Naive B cell (primary cell): ENCODE data around the gene C2CD3. TPM values are rescaled to one million over a fixed set of nuclear protein-coding genes. Genes with fewer than 3 reads are reported as not detected.
A peak's percentile ranks its signal among the peaks of the same experiment; 100 is the strongest.

Source experiments
- ATAC-seq, 2 donors: fragments of 150-1000 bp; cut with Tn5 transposase; 2 replicates each; pipeline ENCODE4 v1.10.0; 2021; ENCODE audit warnings: low read depth in 2 of 2, mild to moderate bottlenecking in 2 of 2, moderate library complexity in 2 of 2
- DNase-seq: peaks from one replicate; pipeline ENCODE4 v3.0.0; 2022
- H3K27ac Mint-ChIP-seq, 6 donors: one replicate each; pipeline ENCODE4 v1.8.0; 2020 to 2022; ENCODE audit warnings: mild to moderate bottlenecking in 6 of 6, mixed read lengths in 6 of 6, moderate library complexity in 5 of 6, inconsistent platforms in 2 of 6
- H3K27me3 Mint-ChIP-seq, 3 donors: one replicate each; pipeline ENCODE4 v1.8.0; 2021 to 2022; ENCODE audit warnings: mixed read lengths in 3 of 3, mild to moderate bottlenecking in 1 of 3
- H3K36me3 Mint-ChIP-seq, 2 donors: one replicate each; pipeline ENCODE4 v1.8.0; 2020 to 2022; ENCODE audit warnings: mixed read lengths in 2 of 2, inconsistent platforms in 1 of 2, mild to moderate bottlenecking in 1 of 2
- H3K4me1 Mint-ChIP-seq, 3 donors: one replicate each; pipeline ENCODE4 v1.8.0; 2020 to 2022; ENCODE audit warnings: mixed read lengths in 3 of 3, inconsistent platforms in 1 of 3, mild to moderate bottlenecking in 1 of 3, moderate library complexity in 1 of 3
- H3K4me3 Mint-ChIP-seq, 8 donors: one replicate each; pipeline ENCODE4 v1.8.0; 2020 to 2022; ENCODE audit warnings: mild to moderate bottlenecking in 8 of 8, mixed read lengths in 8 of 8, moderate library complexity in 8 of 8, inconsistent platforms in 2 of 8
- H3K9me3 Mint-ChIP-seq, 7 donors: one replicate each; pipeline ENCODE4 v1.8.0; 2020 to 2022; ENCODE audit warnings: mixed read lengths in 7 of 7, mild to moderate bottlenecking in 5 of 7, inconsistent platforms in 2 of 7, moderate library complexity in 1 of 7
- polyA plus RNA-seq, 6 donors: library from polyadenylated mRNA; unstranded; fragments of 300-500 nt; fragmentation: Illumina TruSeq; gene quantifications; one replicate each; pipeline ENCODE4 v1.2.3, GENCODE V29; 2021; ENCODE audit warnings: low read depth in 6 of 6

C2CD3 gene
- polyA plus RNA-seq, 6 donors from 2014 or later: 4.6 to 22.2 (median 9.9) TPM

GRCh38 chr11:74004759-74005615 lies 165.8 kb downstream of the C2CD3 start:
- Mint-ChIP-seq H3K27me3 (no peaks in the 10 kb centered on the region), H3K4me3 (peak overlapping the region in 5 of 8 donors; percentile 6 to 62 (median 41)), H3K36me3 (peaks cover 12 to 18% of the 10 kb centered on the region in 2 donors), H3K4me1 (peaks cover 22 to 47% (median 24%) of the 10 kb centered on the region in 3 donors), H3K27ac (peak overlapping the region in 5 of 6 donors; percentile 54 to 93 (median 71)), H3K9me3 (no peaks in the 10 kb centered on the region)
- ATAC-seq (peak; percentile 99 to 100), DNase-seq (peak; percentile 63)

- no peak for DNase-seq
- H3K27me3 Mint-ChIP-seq: no peaks in the 10 kb centered on the region
- H3K4me1 Mint-ChIP-seq: peaks cover 25 to 50% (median 28%) of the 10 kb centered on the region in 3 donors
Observed at GRCh38 chr11:74004046-74004695, 166.6 kb downstream of the C2CD3 start.

GRCh38 chr11:74002832-74003231 lies 168.0 kb downstream of the C2CD3 start:
- peaks cover 19 to 53% (median 27%) of the 10 kb centered on the region in 3 donors for H3K4me1 Mint-ChIP-seq
- ATAC-seq: no peak
- peak overlapping the region in 1 of 8 donors; percentile 3 for H3K4me3 Mint-ChIP-seq

More at GRCh38 chr11:74004046-74004695, 166.6 kb downstream of the C2CD3 start:
- Mint-ChIP-seq H3K4me3 (peak overlapping the region in 2 of 8 donors; percentile 25 to 77), H3K9me3 (no peaks in the 10 kb centered on the region), H3K27ac (peak overlapping the region in 3 of 6 donors; percentile 70 to 99 (median 80)), H3K36me3 (peaks cover 12 to 18% of the 10 kb centered on the region in 2 donors)
- no peak for ATAC-seq

GRCh38 chr11:74001822-74002286 lies 168.9 kb downstream of the C2CD3 start:
- DNase-seq: no peak

More at GRCh38 chr11:74002832-74003231, 168.0 kb downstream of the C2CD3 start:
- Mint-ChIP-seq H3K27ac (peak overlapping the region in 3 of 6 donors; percentile 78 to 99 (median 94)), H3K27me3 (no peaks in the 10 kb centered on the region), H3K9me3 (no peaks in the 10 kb centered on the region), H3K36me3 (peaks cover 12 to 18% of the 10 kb centered on the region in 2 donors)
- DNase-seq: no peak

GRCh38 chr11:74000307-74001133 lies 170.3 kb downstream of the C2CD3 start:
- Mint-ChIP-seq H3K4me1 (peaks cover 31 to 71% (median 46%) of the 10 kb centered on the region in 3 donors), H3K9me3 (peaks cover 0 to 4% (median 0%) of the 10 kb centered on the region in 7 donors), H3K27me3 (no peaks in the 10 kb centered on the region), H3K4me3 (peak overlapping the region in 2 of 8 donors; percentile 70 to 74), H3K27ac (peak overlapping the region; percentile 97 to 100 (median 99)), H3K36me3 (peaks cover 12 to 18% of the 10 kb centered on the region in 2 donors)
- DNase-seq (no peak), ATAC-seq (no peak)

More at GRCh38 chr11:74001822-74002286, 168.9 kb downstream of the C2CD3 start:
- Mint-ChIP-seq H3K36me3 (peaks cover 12 to 18% of the 10 kb centered on the region in 2 donors), H3K9me3 (peaks cover 0 to 4% (median 0%) of the 10 kb centered on the region in 7 donors), H3K4me1 (peaks cover 25 to 62% (median 35%) of the 10 kb centered on the region in 3 donors), H3K27ac (peak overlapping the region in 5 of 6 donors; percentile 40 to 99 (median 92)), H3K27me3 (no peaks in the 10 kb centered on the region), H3K4me3 (peak overlapping the region in 1 of 8 donors; percentile 47)
- ATAC-seq: no peak

GRCh38 chr11:73999581-74000306 lies 171.1 kb downstream of the C2CD3 start:
- DNase-seq: peak; percentile 65
- Mint-ChIP-seq H3K27me3 (no peaks in the 10 kb centered on the region), H3K27ac (peak overlapping the region; percentile 97 to 100 (median 99)), H3K4me3 (peak overlapping the region in 7 of 8 donors; percentile 39 to 81 (median 70)), H3K4me1 (peaks cover 27 to 71% (median 48%) of the 10 kb centered on the region in 3 donors), H3K36me3 (peaks cover 12 to 18% of the 10 kb centered on the region in 2 donors), H3K9me3 (peaks cover 0 to 4% (median 0%) of the 10 kb centered on the region in 7 donors)
- peak; percentile 45 to 60 for ATAC-seq

- Mint-ChIP-seq H3K36me3 (peaks cover 12 to 18% of the 10 kb centered on the region in 2 donors), H3K4me1 (peaks cover 27 to 72% (median 50%) of the 10 kb centered on the region in 3 donors), H3K27me3 (no peaks in the 10 kb centered on the region), H3K27ac (peak overlapping the region; percentile 97 to 100 (median 99)), H3K4me3 (peak overlapping the region in 7 of 8 donors; percentile 39 to 81 (median 70)), H3K9me3 (peaks cover 0 to 4% (median 0%) of the 10 kb centered on the region in 7 donors)
- DNase-seq: no peak
- no peak for ATAC-seq
Observed at GRCh38 chr11:73998846-73999575, 171.8 kb downstream of the C2CD3 start.

GRCh38 chr11:73997120-73997770 lies 173.6 kb downstream of the C2CD3 start:
- Mint-ChIP-seq H3K9me3 (peaks cover 0 to 4% (median 0%) of the 10 kb centered on the region in 7 donors), H3K4me1 (peaks cover 33 to 89% (median 63%) of the 10 kb centered on the region in 3 donors), H3K4me3 (peak overlapping the region in 7 of 8 donors; percentile 9 to 80 (median 44)), H3K27me3 (no peaks in the 10 kb centered on the region), H3K27ac (peak overlapping the region; percentile 96 to 100 (median 99)), H3K36me3 (peaks cover 0 to 4% of the 10 kb centered on the region in 2 donors)
- ATAC-seq (peak; percentile 11 to 18), DNase-seq (no peak)

- H3K9me3 Mint-ChIP-seq: peaks cover 0 to 4% (median 0%) of the 10 kb centered on the region in 7 donors
- peaks cover 35 to 93% (median 69%) of the 10 kb centered on the region in 3 donors for H3K4me1 Mint-ChIP-seq
- DNase-seq (no peak), ATAC-seq (no peak)
- H3K36me3 Mint-ChIP-seq: no peaks in the 10 kb centered on the region
- H3K27ac Mint-ChIP-seq: peak overlapping the region; percentile 97 to 100 (median 99)
- peak overlapping the region; percentile 42 to 80 (median 68) for H3K4me3 Mint-ChIP-seq
- no peaks in the 10 kb centered on the region for H3K27me3 Mint-ChIP-seq
Observed at GRCh38 chr11:73996161-73996747, 174.5 kb downstream of the C2CD3 start.

- Mint-ChIP-seq H3K27me3 (no peaks in the 10 kb centered on the region), H3K4me1 (peaks cover 36 to 93% (median 70%) of the 10 kb centered on the region in 3 donors), H3K9me3 (peaks cover 0 to 4% (median 0%) of the 10 kb centered on the region in 7 donors), H3K4me3 (peak overlapping the region; percentile 42 to 80 (median 68)), H3K36me3 (no peaks in the 10 kb centered on the region), H3K27ac (peak overlapping the region; percentile 97 to 100 (median 99))
- peak; percentile 51 to 54 for ATAC-seq
- no peak for DNase-seq
Observed at GRCh38 chr11:73995731-73996130, 175.1 kb downstream of the C2CD3 start.
